Epithelial cell of proximal tubule (primary cell): Measurements from ENCODE around the gene DEFB112. TPM values are rescaled to one million over a fixed set of nuclear protein-coding genes. Genes with fewer than 3 reads are reported as not detected.

ENCODE experiments used
- DNase-seq: peaks from one replicate; pipeline ENCODE4 v3.0.0-alpha.2; 2011; ENCODE audit warnings: low read depth
- H3K4me3 ChIP-seq: 2 replicates; pipeline ENCODE4 v1.5.1; 2011; ENCODE audit warnings: low read depth, mild to moderate bottlenecking, low read length
- CTCF ChIP-seq: conservative IDR thresholded peaks from 2 replicates; pipeline ENCODE4 v1.5.1; 2012; ENCODE audit warnings: low read depth, mild to moderate bottlenecking, low read length
- total RNA-seq: library from RNA; depleted of rRNA; stranded (reverse); fragments of >200 nt; gene quantifications from 2 replicates; pipeline ENCODE4 v1.2.3, GENCODE V29; 2015

DEFB112 gene
- total RNA-seq, 1 donor from 2014 or later = not detected

GRCh38 chr6:50091641-50092040 is 41.9 kb upstream of the DEFB112 start:
- no peak overlapping the region for H3K4me3 ChIP-seq
- no peak for DNase-seq
- no peak for TF ChIP-seq CTCF

- TF ChIP-seq CTCF = no peak
- DNase-seq = no peak
- H3K4me3 ChIP-seq = no peak overlapping the region
Observed at GRCh38 chr6:50089911-50090310, 40.2 kb upstream of the DEFB112 start.

GRCh38 chr6:50087231-50087954 is 37.7 kb upstream of the DEFB112 start:
- no peak for DNase-seq
- peak; percentile 37 for TF ChIP-seq CTCF
- no peak overlapping the region for H3K4me3 ChIP-seq

GRCh38 chr6:50077385-50077784 is 27.7 kb upstream of the DEFB112 start:
- TF ChIP-seq CTCF = no peak
- DNase-seq = no peak
- H3K4me3 ChIP-seq = no peak overlapping the region

- TF ChIP-seq CTCF = no peak
Observed at GRCh38 chr6:50076431-50076830, 26.7 kb upstream of the DEFB112 start.

GRCh38 chr6:50071921-50072320 is 22.2 kb upstream of the DEFB112 start:
- no peak for TF ChIP-seq CTCF
- no peak overlapping the region for H3K4me3 ChIP-seq
- DNase-seq = no peak

More at GRCh38 chr6:50076431-50076830, 26.7 kb upstream of the DEFB112 start:
- H3K4me3 ChIP-seq = no peak overlapping the region
- DNase-seq = no peak

- H3K4me3 ChIP-seq = no peak overlapping the region
- no peak for DNase-seq
- no peak for TF ChIP-seq CTCF
Observed at GRCh38 chr6:50070101-50070500, 20.4 kb upstream of the DEFB112 start.
